ENCODE results near the gene RAE1.

Gene RAE1

GRCh38 chr20:57400231-57400701 is 49.2 kb downstream of the RAE1 start:
- DNase-seq, result no peak
- TF ChIP-seq POLR2A (IDR thresholded peaks at IDR 0.05; ENCODE audit: low read length) (no peak), GATA1 (IDR thresholded peaks at IDR 0.05; ENCODE audit: low read depth, low read length) (no peak)

GRCh38 chr20:57400821-57401564 is 49.9 kb downstream of the RAE1 start:
- DNase-seq, result no peak
- TF ChIP-seq POLR2A (IDR thresholded peaks at IDR 0.05; ENCODE audit: low read length) (no peak), GATA1 (IDR thresholded peaks at IDR 0.05; ENCODE audit: low read depth, low read length) (no peak)

- TF ChIP-seq GATA1 (IDR thresholded peaks at IDR 0.05; ENCODE audit: low read depth, low read length) (no peak), POLR2A (IDR thresholded peaks at IDR 0.05; ENCODE audit: low read length) (no peak)
- no peak for DNase-seq
Measured at GRCh38 chr20:57401565-57401918, 50.5 kb downstream of the RAE1 start.

- TF ChIP-seq POLR2A (IDR thresholded peaks at IDR 0.05; ENCODE audit: low read length) (peak; percentile 10), GATA1 (IDR thresholded peaks at IDR 0.05; ENCODE audit: low read depth, low read length) (no peak)
- no peak for DNase-seq
Measured at GRCh38 chr20:57402206-57403125, 51.4 kb downstream of the RAE1 start.

GRCh38 chr20:57403216-57403615 is 52.2 kb downstream of the RAE1 start:
- no peak for TF ChIP-seq POLR2A (IDR thresholded peaks at IDR 0.05; ENCODE audit: low read length)
- no peak for TF ChIP-seq GATA1 (IDR thresholded peaks at IDR 0.05; ENCODE audit: low read depth, low read length)
- DNase-seq, result no peak

GRCh38 chr20:57404006-57404405 is 53.0 kb downstream of the RAE1 start:
- TF ChIP-seq GATA1 (IDR thresholded peaks at IDR 0.05; ENCODE audit: low read depth, low read length) (no peak), POLR2A (IDR thresholded peaks at IDR 0.05; ENCODE audit: low read length) (no peak)
- no peak for DNase-seq

- DNase-seq, result no peak
- TF ChIP-seq POLR2A (IDR thresholded peaks at IDR 0.05; ENCODE audit: low read length) (no peak), GATA1 (IDR thresholded peaks at IDR 0.05; ENCODE audit: low read depth, low read length) (no peak)
Measured at GRCh38 chr20:57404419-57405072, 53.5 kb downstream of the RAE1 start.

- no peak for DNase-seq
- TF ChIP-seq GATA1 (IDR thresholded peaks at IDR 0.05; ENCODE audit: low read depth, low read length) (no peak), POLR2A (IDR thresholded peaks at IDR 0.05; ENCODE audit: low read length) (no peak)
Measured at GRCh38 chr20:57405236-57406016, 54.4 kb downstream of the RAE1 start.

- DNase-seq, result no peak
- TF ChIP-seq GATA1 (IDR thresholded peaks at IDR 0.05; ENCODE audit: low read depth, low read length) (no peak), POLR2A (IDR thresholded peaks at IDR 0.05; ENCODE audit: low read length) (no peak)
Measured at GRCh38 chr20:57407541-57407956, 56.5 kb downstream of the RAE1 start.

- TF ChIP-seq GATA1 (IDR thresholded peaks at IDR 0.05; ENCODE audit: low read depth, low read length), result no peak
- TF ChIP-seq POLR2A (IDR thresholded peaks at IDR 0.05; ENCODE audit: low read length), result no peak
- DNase-seq, result no peak
Measured at GRCh38 chr20:57408131-57408530, 57.1 kb downstream of the RAE1 start.

- no peak for DNase-seq
- TF ChIP-seq GATA1 (IDR thresholded peaks at IDR 0.05; ENCODE audit: low read depth, low read length) (no peak), POLR2A (IDR thresholded peaks at IDR 0.05; ENCODE audit: low read length) (no peak)
Measured at GRCh38 chr20:57408536-57409233, 57.6 kb downstream of the RAE1 start.

GRCh38 chr20:57409316-57409671 is 58.2 kb downstream of the RAE1 start:
- DNase-seq, result peak; percentile 65 to 73

More at GRCh38 chr20:57409316-57409671, 58.2 kb downstream of the RAE1 start:
- no peak for TF ChIP-seq GATA1 (IDR thresholded peaks at IDR 0.05; ENCODE audit: low read depth, low read length)
- TF ChIP-seq POLR2A (IDR thresholded peaks at IDR 0.05; ENCODE audit: low read length), result no peak

Data from erythroblast (primary cell).